ENCODE measurements around the gene WNT1. TPM values are rescaled to one million over a fixed set of nuclear protein-coding genes. Genes with fewer than 3 reads are reported as not detected.
A peak's percentile ranks its signal among the peaks of the same experiment; 100 is the strongest.

The WNT1 gene
- total and polyA plus RNA-seq, 2 donors (not counting 1 experiment from before 2014, with no cell fraction given) = not detected

GRCh38 chr12:49019443-49020324 is 41.6 kb downstream of the WNT1 start:
- Histone ChIP-seq H3K4me1 (ENCODE audit: control insufficient read depth, extremely low read depth, insufficient read depth, low read length) (no peaks in the 10 kb centered on the region), H4K20me1 (ENCODE audit: control insufficient read depth, extremely low read depth, insufficient read depth, low read length) (no peaks in the 10 kb centered on the region), H3K27me3 (ENCODE audit: control insufficient read depth, insufficient read depth, low read length) (no peaks in the 10 kb centered on the region), H3K36me3 (ENCODE audit: control insufficient read depth, insufficient read depth, low read length) (peaks cover 11% of the 10 kb centered on the region), H3K9me3 (ENCODE audit: control insufficient read depth, insufficient read depth, low read depth, low read length) (no peaks in the 10 kb centered on the region), H3K79me2 (ENCODE audit: control insufficient read depth, insufficient read depth, low read length) (peaks cover 18% of the 10 kb centered on the region), H3K9ac (ENCODE audit: insufficient read depth, low read length) (no peak overlapping the region), H3K4me3 (replicated peaks in 1 of 4; ENCODE audit: control extremely low read depth in 1 of 4, insufficient read depth in 1 of 4, low read depth in 3 of 4, low read length in 4 of 4) (peak overlapping the region in 2 of 4 experiments; percentile 81 to 92), H2AFZ (ENCODE audit: low read length) (no peak overlapping the region), H3K4me2 (ENCODE audit: extremely low read depth, insufficient read depth, low read length) (no peak overlapping the region), H3K27ac (ENCODE audit: insufficient read depth, low read length) (peak overlapping the region; percentile 96)
- peak; percentile 32 to 41 for DNase-seq (ENCODE audit: low read depth in 2 of 2)
- TF ChIP-seq EZH2 (IDR thresholded peaks at IDR 0.05; ENCODE audit: low read length, missing control alignments) (no peak), CTCF (conservative IDR thresholded peaks at IDR 0.05 in 1 of 2, IDR thresholded peaks at IDR 0.05 in 1 of 2; ENCODE audit: low read depth in 1 of 2, low read length in 2 of 2) (peak; percentile 16 to 52)

- H3K9ac ChIP-seq (ENCODE audit: insufficient read depth, low read length) = no peak overlapping the region
- no peaks in the 10 kb centered on the region for H3K4me1 ChIP-seq (ENCODE audit: control insufficient read depth, extremely low read depth, insufficient read depth, low read length)
- no peaks in the 10 kb centered on the region for H3K27me3 ChIP-seq (ENCODE audit: control insufficient read depth, insufficient read depth, low read length)
- H3K36me3 ChIP-seq (ENCODE audit: control insufficient read depth, insufficient read depth, low read length) = peaks cover 13% of the 10 kb centered on the region
- H2AFZ ChIP-seq (ENCODE audit: low read length) = no peak overlapping the region
- H3K4me3 ChIP-seq (replicated peaks in 1 of 4; ENCODE audit: control extremely low read depth in 1 of 4, insufficient read depth in 1 of 4, low read depth in 3 of 4, low read length in 4 of 4) = no peak overlapping the region
- H4K20me1 ChIP-seq (ENCODE audit: control insufficient read depth, extremely low read depth, insufficient read depth, low read length) = no peaks in the 10 kb centered on the region
- H3K27ac ChIP-seq (ENCODE audit: insufficient read depth, low read length) = no peak overlapping the region
- no peaks in the 10 kb centered on the region for H3K9me3 ChIP-seq (ENCODE audit: control insufficient read depth, insufficient read depth, low read depth, low read length)
- H3K79me2 ChIP-seq (ENCODE audit: control insufficient read depth, insufficient read depth, low read length) = peaks cover 15% of the 10 kb centered on the region
- DNase-seq (ENCODE audit: low read depth in 2 of 2) = no peak
- no peak for TF ChIP-seq EZH2 (IDR thresholded peaks at IDR 0.05; ENCODE audit: low read length, missing control alignments)
- no peak for TF ChIP-seq CTCF (conservative IDR thresholded peaks at IDR 0.05 in 1 of 2, IDR thresholded peaks at IDR 0.05 in 1 of 2; ENCODE audit: low read depth in 1 of 2, low read length in 2 of 2)
- no peak overlapping the region for H3K4me2 ChIP-seq (ENCODE audit: extremely low read depth, insufficient read depth, low read length)
Measured at GRCh38 chr12:49020441-49020840, 42.3 kb downstream of the WNT1 start.

GRCh38 chr12:49021292-49021915 is 43.3 kb downstream of the WNT1 start:
- Histone ChIP-seq H3K9me3 (ENCODE audit: control insufficient read depth, insufficient read depth, low read depth, low read length) (no peaks in the 10 kb centered on the region), H3K9ac (ENCODE audit: insufficient read depth, low read length) (no peak overlapping the region), H3K4me3 (replicated peaks in 1 of 4; ENCODE audit: control extremely low read depth in 1 of 4, insufficient read depth in 1 of 4, low read depth in 3 of 4, low read length in 4 of 4) (no peak overlapping the region), H3K79me2 (ENCODE audit: control insufficient read depth, insufficient read depth, low read length) (peaks cover 11% of the 10 kb centered on the region), H3K4me1 (ENCODE audit: control insufficient read depth, extremely low read depth, insufficient read depth, low read length) (no peaks in the 10 kb centered on the region), H3K27ac (ENCODE audit: insufficient read depth, low read length) (no peak overlapping the region), H4K20me1 (ENCODE audit: control insufficient read depth, extremely low read depth, insufficient read depth, low read length) (no peaks in the 10 kb centered on the region), H3K27me3 (ENCODE audit: control insufficient read depth, insufficient read depth, low read length) (no peaks in the 10 kb centered on the region), H3K36me3 (ENCODE audit: control insufficient read depth, insufficient read depth, low read length) (peaks cover 17% of the 10 kb centered on the region), H3K4me2 (ENCODE audit: extremely low read depth, insufficient read depth, low read length) (no peak overlapping the region), H2AFZ (ENCODE audit: low read length) (no peak overlapping the region)
- TF ChIP-seq CTCF (conservative IDR thresholded peaks at IDR 0.05 in 1 of 2, IDR thresholded peaks at IDR 0.05 in 1 of 2; ENCODE audit: low read depth in 1 of 2, low read length in 2 of 2) (no peak), EZH2 (IDR thresholded peaks at IDR 0.05; ENCODE audit: low read length, missing control alignments) (no peak)
- DNase-seq (ENCODE audit: low read depth in 2 of 2) = no peak

Measured in fibroblast of lung (primary cell).